CD1c-positive myeloid dendritic cell (primary cell): ENCODE data around the gene USP22.
"Not testable (repeated sequence)": the region's sequence is repeated elsewhere in the genome, so short reads cannot be mapped to it uniquely, and the experiment has no call there.

Experiments
- DNase-seq: peaks from one replicate; pipeline ENCODE4 v3.0.0-alpha.2; 2016; ENCODE audit errors: extremely low spot score

The USP22 gene

GRCh38 chr17:21042458-21043295 lies at the start of gene USP22:
TSS of gene USP22 (minus strand) at chr17:21043011. CDS start at chr17:21042835, 176 bp downstream.
- DNase-seq: peak; percentile 98

GRCh38 chr17:21090902-21091618 lies 48.2 kb upstream of the USP22 start:
- no peak for DNase-seq

- DNase-seq: no peak
These were observed 47.4 kb upstream of the USP22 start for GRCh38 chr17:21089933-21090901.

- DNase-seq: no peak
These were observed 46.3 kb upstream of the USP22 start for GRCh38 chr17:21089145-21089544.

- no peak for DNase-seq
These were observed 42.9 kb upstream of the USP22 start for GRCh38 chr17:21085707-21086106.

- not testable (repeated sequence) for DNase-seq
These were observed 42.5 kb upstream of the USP22 start for GRCh38 chr17:21085280-21085679.

GRCh38 chr17:21082001-21082436 lies 39.2 kb upstream of the USP22 start:
- DNase-seq: no peak

- no peak for DNase-seq
These were observed 36.4 kb upstream of the USP22 start for GRCh38 chr17:21079196-21079595.

GRCh38 chr17:21078016-21078780 lies 35.4 kb upstream of the USP22 start:
- no peak for DNase-seq

- DNase-seq: no peak
These were observed 34.5 kb upstream of the USP22 start for GRCh38 chr17:21077281-21077680.

GRCh38 chr17:21076242-21076641 lies 33.4 kb upstream of the USP22 start:
- DNase-seq: no peak

GRCh38 chr17:21075739-21076085 lies 32.9 kb upstream of the USP22 start:
- DNase-seq: no peak

GRCh38 chr17:21072745-21073197 lies 30.0 kb upstream of the USP22 start:
- no peak for DNase-seq

- DNase-seq: no peak
These were observed 23.6 kb upstream of the USP22 start for GRCh38 chr17:21066394-21066793.

- DNase-seq: no peak
These were observed 19.2 kb upstream of the USP22 start for GRCh38 chr17:21061971-21062526.

- no peak for DNase-seq
These were observed 18.5 kb upstream of the USP22 start for GRCh38 chr17:21061158-21061835.

GRCh38 chr17:21059761-21060160 lies 16.9 kb upstream of the USP22 start:
- no peak for DNase-seq

- DNase-seq: no peak
These were observed 15.5 kb upstream of the USP22 start for GRCh38 chr17:21058098-21058893.

- not testable (repeated sequence) for DNase-seq
These were observed 10.2 kb upstream of the USP22 start for GRCh38 chr17:21053056-21053455.
